PFSK-1 (cell line): ENCODE results near the gene GSTO2.

Experiments
- FOXP2 ChIP-seq: optimal IDR thresholded peaks from 2 replicates; pipeline ENCODE3; 2011; ENCODE audit warnings: borderline replicate concordance, control low read depth, inconsistent platforms; ENCODE audit not compliant: insufficient read depth; ENCODE audit errors: extremely low read length, extremely low read depth
- POLR2AphosphoS5 ChIP-seq: IDR thresholded peaks from 2 replicates; pipeline ENCODE4 v1.6.1; 2012; ENCODE audit warnings: low read depth, mild to moderate bottlenecking, control low read depth, low read length, moderate library complexity
- SIN3A ChIP-seq: IDR thresholded peaks from 2 replicates; pipeline ENCODE4 v1.6.1; 2012; ENCODE audit warnings: mild to moderate bottlenecking, low read length, moderate library complexity, borderline replicate concordance; ENCODE audit not compliant: insufficient read depth
- TAF1 ChIP-seq: IDR thresholded peaks from 2 replicates; pipeline ENCODE4 v1.6.1; 2012; ENCODE audit warnings: low read length, control low read depth, borderline replicate concordance; ENCODE audit not compliant: insufficient read depth
- TF ChIP-seq, protein P1 (sequence below), 2 experiments: IDR thresholded peaks; 2 replicates each; pipeline versions ENCODE4 v1.6.1 to v1.8.0; 2011 to 2012; ENCODE audit warnings: low read depth in 2 of 2, low read length in 2 of 2, control low read depth in 1 of 2, inconsistent platforms in 1 of 2, mild to moderate bottlenecking in 1 of 2, moderate library complexity in 1 of 2; ENCODE audit not compliant: insufficient read depth in 1 of 2

The GSTO2 gene

GRCh38 chr10:104321725-104322415, 52.9 kb downstream of the GSTO2 start:
- TF ChIP-seq, protein P1, sequence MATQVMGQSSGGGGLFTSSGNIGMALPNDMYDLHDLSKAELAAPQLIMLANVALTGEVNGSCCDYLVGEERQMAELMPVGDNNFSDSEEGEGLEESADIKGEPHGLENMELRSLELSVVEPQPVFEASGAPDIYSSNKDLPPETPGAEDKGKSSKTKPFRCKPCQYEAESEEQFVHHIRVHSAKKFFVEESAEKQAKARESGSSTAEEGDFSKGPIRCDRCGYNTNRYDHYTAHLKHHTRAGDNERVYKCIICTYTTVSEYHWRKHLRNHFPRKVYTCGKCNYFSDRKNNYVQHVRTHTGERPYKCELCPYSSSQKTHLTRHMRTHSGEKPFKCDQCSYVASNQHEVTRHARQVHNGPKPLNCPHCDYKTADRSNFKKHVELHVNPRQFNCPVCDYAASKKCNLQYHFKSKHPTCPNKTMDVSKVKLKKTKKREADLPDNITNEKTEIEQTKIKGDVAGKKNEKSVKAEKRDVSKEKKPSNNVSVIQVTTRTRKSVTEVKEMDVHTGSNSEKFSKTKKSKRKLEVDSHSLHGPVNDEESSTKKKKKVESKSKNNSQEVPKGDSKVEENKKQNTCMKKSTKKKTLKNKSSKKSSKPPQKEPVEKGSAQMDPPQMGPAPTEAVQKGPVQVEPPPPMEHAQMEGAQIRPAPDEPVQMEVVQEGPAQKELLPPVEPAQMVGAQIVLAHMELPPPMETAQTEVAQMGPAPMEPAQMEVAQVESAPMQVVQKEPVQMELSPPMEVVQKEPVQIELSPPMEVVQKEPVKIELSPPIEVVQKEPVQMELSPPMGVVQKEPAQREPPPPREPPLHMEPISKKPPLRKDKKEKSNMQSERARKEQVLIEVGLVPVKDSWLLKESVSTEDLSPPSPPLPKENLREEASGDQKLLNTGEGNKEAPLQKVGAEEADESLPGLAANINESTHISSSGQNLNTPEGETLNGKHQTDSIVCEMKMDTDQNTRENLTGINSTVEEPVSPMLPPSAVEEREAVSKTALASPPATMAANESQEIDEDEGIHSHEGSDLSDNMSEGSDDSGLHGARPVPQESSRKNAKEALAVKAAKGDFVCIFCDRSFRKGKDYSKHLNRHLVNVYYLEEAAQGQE (IDR thresholded peaks at IDR 0.05; ENCODE audit: insufficient read depth in 1 of 2, low read depth in 2 of 2, low read length in 2 of 2) = no peak
- TF ChIP-seq SIN3A (no peak), TAF1 (no peak), FOXP2 (no peak)

GRCh38 chr10:104322416-104322782, 53.4 kb downstream of the GSTO2 start:
- TF ChIP-seq POLR2AphosphoS5 (no peak), SIN3A (no peak), FOXP2 (no peak), TAF1 (no peak)
- TF ChIP-seq, protein P1 (IDR thresholded peaks at IDR 0.05; ENCODE audit: insufficient read depth in 1 of 2, low read depth in 2 of 2, low read length in 2 of 2) = no peak

DNA sequence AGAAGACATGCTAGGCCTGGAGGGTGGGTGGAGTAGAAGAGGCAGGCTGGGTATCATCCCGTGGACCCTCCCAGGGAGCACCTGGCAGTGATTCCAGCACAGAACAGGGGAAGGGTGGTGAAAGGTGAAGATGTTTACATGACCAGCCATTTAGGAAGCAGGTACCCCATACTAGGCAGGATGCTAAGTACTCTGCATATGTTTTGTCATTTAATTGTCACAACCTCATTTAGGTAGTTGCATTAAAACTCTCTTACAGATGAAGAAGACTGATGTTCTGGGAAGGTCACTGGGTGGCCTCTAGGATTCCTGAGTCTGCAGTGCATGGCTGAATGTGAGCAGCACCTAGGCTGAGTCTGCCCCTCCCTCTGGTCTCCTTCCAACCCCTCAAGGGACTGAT, 54.1 kb downstream of the GSTO2 start:
- TF ChIP-seq TAF1 (no peak), SIN3A (no peak), FOXP2 (no peak), POLR2AphosphoS5 (no peak)
- TF ChIP-seq, protein P1 (IDR thresholded peaks at IDR 0.05; ENCODE audit: insufficient read depth in 1 of 2, low read depth in 2 of 2, low read length in 2 of 2) = no peak

- TF ChIP-seq FOXP2 (no peak), POLR2AphosphoS5 (no peak), TAF1 (no peak), SIN3A (no peak)
- TF ChIP-seq, protein P1 (IDR thresholded peaks at IDR 0.05; ENCODE audit: insufficient read depth in 1 of 2, low read depth in 2 of 2, low read length in 2 of 2) = no peak
Measured at GRCh38 chr10:104323760-104324201, 54.8 kb downstream of the GSTO2 start.
